Body of pancreas (tissue), 4 donors: ENCODE measurements around the gene DYNC1LI1. TPM values are rescaled to one million over a fixed set of nuclear protein-coding genes. Genes with fewer than 3 reads are reported as not detected.

ENCODE experiments used
- ATAC-seq: fragments of 150-250 bp; one replicate; pipeline ENCODE4 v1.9.1; 2016
- DNase-seq, 4 donors: peaks; one replicate each; pipeline ENCODE4 v3.0.0-alpha.2; 2019
- H3K27ac ChIP-seq, 4 donors: fragments of 200-600 bp; sonication (generic); 1 replicate in 3 of 4; 2 replicates in 1 of 4; pipeline versions ENCODE4 v1.5.1 to v1.6.1; 2016 to 2019; ENCODE audit warnings: mild to moderate bottlenecking in 1 of 4, mixed read lengths in 1 of 4, moderate library complexity in 1 of 4
- H3K27me3 ChIP-seq, 2 donors: fragments of 200-600 bp; sonication (generic); one replicate each; pipeline ENCODE4 v1.6.0; 2016; ENCODE audit warnings: mild to moderate bottlenecking in 1 of 2
- H3K36me3 ChIP-seq, 2 donors: fragments of 200-600 bp; sonication (generic); replicated peaks in 1 of 2; 2 replicates each; pipeline ENCODE4 v1.5.1; 2016; ENCODE audit warnings: low read depth in 2 of 2; ENCODE audit not compliant: insufficient read depth in 1 of 2
- H3K4me1 ChIP-seq: fragments of 200-600 bp; sonication (generic); one replicate; pipeline ENCODE4 v1.6.0; 2016
- H3K4me3 ChIP-seq, 2 donors: fragments of 200-600 bp; sonication (generic); 1 replicate in 1 of 2; 2 replicates in 1 of 2; pipeline ENCODE4 v1.5.1; 2016 to 2019
- H3K9me3 ChIP-seq, 3 donors: fragments of 200-600 bp; sonication (generic); 1 replicate in 2 of 3; 2 replicates in 1 of 3; pipeline ENCODE4 v1.5.1; 2016
- CTCF ChIP-seq, 7 experiments: fragments of 450-650 bp in 4 of 7; fragments of 200-600 bp in 3 of 7; sonication (generic) in 3 of 7; IDR thresholded peaks; one replicate each; pipeline ENCODE4 v1.5.1; 2016 to 2019; ENCODE audit warnings: antibody characterized with exemption in 7 of 7
- POLR2A ChIP-seq, 3 donors: fragments of 450-650 bp; IDR thresholded peaks; one replicate each; pipeline ENCODE4 v1.6.1; 2016; ENCODE audit warnings: antibody characterized with exemption in 3 of 3, mild to moderate bottlenecking in 2 of 3
- WGBS, 2 donors: methylation state at CpG; one replicate each; pipeline ENCODE4 v1.1.5; 2017; 5-methylcytosine and 5-hydroxymethylcytosine counted together
- intact Hi-C: fragments of 100-400 bp; cut with DNase I; formaldehyde crosslinking; loops from one replicate; pipeline ENCODE4 v1.15.1; 2023
- total RNA-seq, 2 donors: library from RNA; depleted of rRNA; stranded (reverse); fragments of >200 nt; gene quantifications; one replicate each; pipeline ENCODE4 v1.1.0, GENCODE V29; 2016

DYNC1LI1 gene
- total RNA-seq, 2 donors from 2014 or later = 7.6 to 16.3 TPM

GRCh38 chr3:32613183-32613582 is 42.5 kb upstream of the DYNC1LI1 start:
- Histone ChIP-seq H3K36me3 (no peaks in the 10 kb centered on the region), H3K27ac (no peak overlapping the region), H3K4me1 (no peaks in the 10 kb centered on the region), H3K4me3 (no peak overlapping the region), H3K27me3 (no peaks in the 10 kb centered on the region), H3K9me3 (no peaks in the 10 kb centered on the region)
- ATAC-seq (no peak), DNase-seq (no peak)
- WGBS, 2 donors = 91 to 93% methylated on average over 4 of the region's 4 CpGs
- no peak for TF ChIP-seq POLR2A (IDR thresholded peaks at IDR 0.05)
- TF ChIP-seq CTCF (IDR thresholded peaks at IDR 0.05) = no peak
- intact Hi-C loops = no loop called here

DNA sequence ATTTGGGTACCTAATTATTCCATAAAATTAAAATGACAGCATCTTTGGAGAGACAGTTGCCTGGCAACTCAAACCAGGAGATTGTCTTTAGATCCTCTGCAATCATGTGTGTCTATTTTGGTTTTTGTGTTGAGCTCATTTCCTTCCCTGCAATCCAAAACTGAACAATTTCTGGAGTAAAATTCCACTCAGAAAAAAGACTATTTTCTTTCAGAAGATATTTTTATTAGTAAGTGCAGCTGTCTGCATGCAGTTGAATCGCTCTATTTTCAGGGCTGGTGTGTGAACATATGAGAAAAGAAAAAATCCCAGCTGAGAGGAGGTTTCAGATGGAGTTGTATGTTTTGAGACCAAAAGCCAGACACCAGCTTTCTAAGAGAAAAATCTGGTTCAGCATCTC is 41.9 kb upstream of the DYNC1LI1 start:
- Histone ChIP-seq H3K27me3 (no peaks in the 10 kb centered on the region), H3K9me3 (no peaks in the 10 kb centered on the region), H3K36me3 (no peaks in the 10 kb centered on the region), H3K27ac (no peak overlapping the region), H3K4me1 (no peaks in the 10 kb centered on the region), H3K4me3 (no peak overlapping the region)
- intact Hi-C loops = no loop called here
- ATAC-seq = no peak
- 78 to 92% methylated on average over 1 of the region's 1 CpG for WGBS, 2 donors
- TF ChIP-seq POLR2A (IDR thresholded peaks at IDR 0.05) = no peak
- TF ChIP-seq CTCF (IDR thresholded peaks at IDR 0.05) = no peak
- no peak for DNase-seq

GRCh38 chr3:32607522-32607921 is 36.9 kb upstream of the DYNC1LI1 start:
- Histone ChIP-seq H3K36me3 (no peaks in the 10 kb centered on the region), H3K27me3 (no peaks in the 10 kb centered on the region), H3K9me3 (no peaks in the 10 kb centered on the region), H3K27ac (no peak overlapping the region), H3K4me1 (peaks cover 10% of the 10 kb centered on the region), H3K4me3 (no peak overlapping the region)
- 87 to 90% methylated on average over 2 of the region's 2 CpGs for WGBS, 2 donors
- intact Hi-C loops = no loop called here
- ATAC-seq = no peak
- TF ChIP-seq CTCF (IDR thresholded peaks at IDR 0.05) = no peak
- no peak for TF ChIP-seq POLR2A (IDR thresholded peaks at IDR 0.05)
- no peak for DNase-seq

- H3K27ac ChIP-seq = no peak overlapping the region
- intact Hi-C loops = no loop called here
Measured at GRCh38 chr3:32606960-32607359, 36.3 kb upstream of the DYNC1LI1 start.

More at GRCh38 chr3:32606960-32607359, 36.3 kb upstream of the DYNC1LI1 start:
- Histone ChIP-seq H3K4me3 (no peak overlapping the region), H3K27me3 (no peaks in the 10 kb centered on the region), H3K36me3 (no peaks in the 10 kb centered on the region), H3K9me3 (no peaks in the 10 kb centered on the region), H3K4me1 (peaks cover 16% of the 10 kb centered on the region)
- TF ChIP-seq POLR2A (IDR thresholded peaks at IDR 0.05) (no peak), CTCF (IDR thresholded peaks at IDR 0.05) (no peak)
- DNase-seq (no peak), ATAC-seq (no peak)
- WGBS, 2 donors = 77 to 93% methylated on average over 3 of the region's 3 CpGs
